Measurements from ENCODE around the gene ORC3.
"Not testable (repeated sequence)": the region's sequence is repeated elsewhere in the genome, so short reads cannot be mapped to it uniquely, and the experiment has no call there.

ORC3 gene

DNA sequence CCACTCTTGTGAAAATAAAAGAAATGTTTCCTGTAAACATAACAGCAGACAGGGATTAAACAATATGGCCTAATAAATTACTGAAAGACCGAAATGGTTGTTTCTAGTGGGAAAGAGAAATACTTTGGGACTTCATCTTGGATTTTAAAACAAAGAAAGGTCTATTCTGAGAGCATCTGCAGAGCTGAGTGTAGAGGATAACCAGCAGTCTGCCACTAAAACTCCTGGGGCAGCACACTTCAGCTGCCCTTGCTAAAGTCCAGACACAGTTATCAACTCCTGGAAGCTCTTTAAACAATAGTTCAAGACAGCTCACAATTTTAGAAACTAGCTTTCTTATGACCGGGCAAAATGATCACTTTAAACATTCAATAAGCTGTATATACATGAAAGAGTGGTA lies 73.5 kb downstream of the ORC3 start:
- DNase-seq = no peak

DNA sequence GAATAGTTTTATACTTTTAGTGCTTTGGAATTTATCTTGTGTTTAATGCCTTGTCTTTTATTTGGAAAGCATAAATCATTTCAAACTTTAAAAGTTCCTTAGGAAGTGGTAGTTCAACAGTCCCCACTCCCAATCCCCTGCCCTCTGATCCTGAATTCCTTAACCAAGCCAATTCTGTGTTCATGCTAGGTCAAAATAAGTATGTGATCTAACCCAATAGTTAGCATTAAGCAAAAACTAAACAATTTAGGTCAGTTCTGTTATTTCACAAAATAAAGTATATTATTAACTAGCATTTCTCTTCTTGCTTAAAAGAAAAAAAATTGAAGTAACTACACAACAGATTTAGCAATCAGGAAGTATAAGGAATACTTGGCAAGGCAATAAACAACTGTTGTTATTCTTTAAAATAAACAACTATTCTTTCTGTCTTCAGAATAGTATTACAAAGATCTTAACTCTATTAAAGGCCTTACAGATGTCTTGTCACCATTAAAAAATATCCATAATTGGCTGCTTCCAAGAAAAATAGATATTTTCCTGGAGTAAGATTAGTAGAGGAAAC lies 75.1 kb downstream of the ORC3 start:
- DNase-seq = no peak

DNA sequence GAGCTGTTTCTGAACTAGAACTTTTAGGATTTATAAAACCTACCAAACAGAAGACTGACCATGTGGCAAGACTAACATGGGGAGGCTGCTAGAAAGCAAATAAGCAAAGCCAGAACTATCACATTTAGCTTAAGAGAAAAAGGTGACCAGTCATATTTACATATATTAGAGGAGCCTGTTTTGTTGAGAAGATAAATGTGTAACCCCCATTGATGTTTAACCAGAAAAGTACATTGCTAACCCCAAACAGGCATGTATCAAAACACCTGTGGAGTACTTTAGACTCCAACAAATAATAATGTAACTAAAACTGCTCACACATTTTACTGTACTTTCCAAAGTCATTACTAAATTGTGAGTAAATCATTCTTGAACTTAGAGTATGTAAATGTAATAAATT lies 77.1 kb downstream of the ORC3 start:
- no peak for DNase-seq

DNA sequence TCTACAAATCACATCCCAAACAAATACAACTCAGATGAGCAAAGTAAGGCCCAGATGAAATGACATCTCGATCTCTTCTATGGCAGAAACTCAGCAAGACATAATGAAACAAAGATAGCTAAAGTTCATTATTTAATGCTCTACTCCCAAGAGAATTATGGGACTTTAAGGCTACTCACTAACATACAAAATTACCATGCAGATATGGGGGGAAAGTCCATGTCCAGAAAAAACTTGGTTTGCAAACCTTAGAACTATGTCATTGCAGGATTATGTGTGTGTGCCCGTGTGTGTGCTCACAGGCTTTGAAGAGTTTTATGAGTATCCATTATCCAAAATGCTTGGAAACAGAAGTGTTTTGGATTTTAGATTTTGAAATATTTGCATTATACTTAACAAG lies 78.1 kb downstream of the ORC3 start:
- DNase-seq = no peak

DNA sequence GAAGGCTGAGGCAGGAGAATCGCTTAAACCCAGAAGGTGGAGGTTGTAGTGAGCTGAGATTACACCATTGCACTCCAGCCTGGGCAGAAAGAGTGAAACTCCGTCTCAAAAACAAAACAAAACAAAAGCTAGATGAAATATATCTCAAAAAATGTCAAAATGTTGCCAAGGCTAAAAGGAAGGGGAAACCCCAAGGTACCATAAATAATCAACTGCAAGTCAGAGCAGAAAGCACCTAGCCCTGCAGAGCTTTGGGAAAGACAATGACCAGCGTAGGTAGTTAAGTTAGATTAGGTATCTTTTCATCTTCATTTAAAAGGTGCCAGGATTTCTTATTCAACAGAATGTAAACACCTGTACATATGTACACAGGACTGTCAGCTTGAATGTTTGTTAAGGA lies 79.1 kb downstream of the ORC3 start:
- DNase-seq = no peak

DNA sequence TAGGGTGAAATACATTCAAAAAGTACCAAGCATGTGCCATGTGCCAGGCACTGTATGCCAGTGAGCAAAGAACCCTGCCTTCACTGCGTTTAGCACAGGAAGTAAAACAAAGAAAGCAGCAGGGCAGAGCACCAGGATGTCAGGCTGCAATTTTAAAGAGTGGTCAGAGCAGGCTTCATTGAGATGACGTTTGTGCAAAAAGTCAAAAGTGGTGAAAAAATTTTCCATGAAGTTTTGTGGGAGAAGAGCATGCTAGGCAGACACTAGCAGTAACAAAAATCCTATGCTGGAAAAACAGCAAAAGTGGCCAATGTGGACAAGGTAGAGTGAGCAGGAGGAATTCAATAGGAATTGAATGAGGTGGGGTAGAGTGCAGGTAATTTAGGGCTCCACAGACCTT lies 80.8 kb downstream of the ORC3 start:
- no peak for DNase-seq

DNA sequence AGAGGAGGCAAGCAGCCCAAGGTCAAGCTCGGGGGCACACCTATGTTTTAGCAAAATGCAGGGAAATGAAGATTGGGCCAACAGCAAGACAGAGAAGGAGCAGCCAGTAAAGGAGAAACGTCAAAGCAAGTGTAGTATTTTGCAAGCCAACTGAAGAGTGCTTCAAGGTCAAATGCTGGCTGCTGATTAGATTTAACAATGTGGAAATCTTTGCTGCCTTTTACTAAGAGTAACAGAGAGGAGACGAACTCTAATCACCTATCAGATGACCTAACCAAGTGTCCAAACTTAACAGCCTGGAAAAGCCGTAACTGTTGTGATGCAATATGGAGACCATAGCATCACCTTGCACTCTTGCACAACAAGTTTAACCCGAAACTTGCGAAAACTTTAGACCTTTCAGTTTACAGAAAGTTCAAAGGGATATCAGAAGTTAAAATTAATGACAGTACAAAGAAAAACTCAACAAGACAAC lies 81.7 kb downstream of the ORC3 start:
- no peak for DNase-seq

DNA sequence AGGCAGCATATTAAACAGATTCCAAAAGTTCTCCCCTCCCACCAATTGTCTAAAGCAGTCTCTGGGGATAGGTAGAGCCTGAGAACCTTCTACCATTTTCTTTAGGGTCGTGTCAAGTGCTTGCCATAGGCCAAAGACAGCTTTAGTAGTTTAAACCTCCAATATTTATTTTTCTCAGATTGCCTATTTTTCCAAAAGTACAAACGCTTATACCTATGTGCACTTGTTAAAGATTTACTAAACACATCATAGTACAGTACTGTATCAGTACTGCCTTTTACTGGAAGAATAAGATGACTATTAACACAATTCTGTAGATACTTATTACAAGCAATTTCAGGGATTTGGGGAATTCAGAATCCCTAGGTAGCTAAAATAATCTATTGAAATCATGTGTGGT lies 82.7 kb downstream of the ORC3 start:
- DNase-seq = no peak

DNA sequence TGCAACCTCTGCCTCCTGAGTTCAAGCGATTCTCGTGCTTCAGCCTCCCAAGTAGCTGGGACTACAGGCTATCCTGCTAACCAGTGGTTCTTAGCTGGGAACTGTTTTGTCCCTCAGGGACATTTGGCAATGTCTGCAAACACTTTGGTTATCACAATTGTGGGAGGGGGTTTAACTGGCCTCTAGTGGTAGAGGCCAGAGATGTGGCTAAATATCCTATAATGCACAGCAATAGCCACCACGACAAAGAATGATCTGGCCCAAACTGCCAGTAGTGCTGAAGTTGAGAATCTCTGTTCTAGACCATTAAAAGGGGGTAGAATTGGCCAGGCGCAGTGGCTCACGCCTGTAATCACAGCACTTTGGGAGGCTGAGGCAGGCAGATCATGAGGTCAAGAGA lies 83.3 kb downstream of the ORC3 start:
- no peak for DNase-seq

DNA sequence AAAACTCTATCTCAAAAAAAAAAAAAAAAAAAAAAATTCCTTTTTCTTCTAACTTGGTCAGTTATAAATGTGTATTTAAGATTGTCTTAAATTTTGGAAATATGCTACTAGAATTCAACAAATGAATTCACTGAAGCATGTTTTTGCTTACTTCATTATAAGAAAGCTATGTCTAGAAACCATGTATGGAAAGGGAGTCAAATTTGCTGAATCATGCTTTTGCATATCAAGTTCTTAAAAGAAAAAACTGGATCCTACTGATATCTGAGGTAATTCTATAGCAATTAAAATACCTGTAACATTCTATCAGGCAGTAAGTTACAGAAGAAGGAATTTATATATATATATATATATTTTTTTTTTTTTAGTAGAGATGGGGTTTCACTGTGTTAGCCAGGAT lies 84.4 kb downstream of the ORC3 start:
- DNase-seq = no peak

DNA sequence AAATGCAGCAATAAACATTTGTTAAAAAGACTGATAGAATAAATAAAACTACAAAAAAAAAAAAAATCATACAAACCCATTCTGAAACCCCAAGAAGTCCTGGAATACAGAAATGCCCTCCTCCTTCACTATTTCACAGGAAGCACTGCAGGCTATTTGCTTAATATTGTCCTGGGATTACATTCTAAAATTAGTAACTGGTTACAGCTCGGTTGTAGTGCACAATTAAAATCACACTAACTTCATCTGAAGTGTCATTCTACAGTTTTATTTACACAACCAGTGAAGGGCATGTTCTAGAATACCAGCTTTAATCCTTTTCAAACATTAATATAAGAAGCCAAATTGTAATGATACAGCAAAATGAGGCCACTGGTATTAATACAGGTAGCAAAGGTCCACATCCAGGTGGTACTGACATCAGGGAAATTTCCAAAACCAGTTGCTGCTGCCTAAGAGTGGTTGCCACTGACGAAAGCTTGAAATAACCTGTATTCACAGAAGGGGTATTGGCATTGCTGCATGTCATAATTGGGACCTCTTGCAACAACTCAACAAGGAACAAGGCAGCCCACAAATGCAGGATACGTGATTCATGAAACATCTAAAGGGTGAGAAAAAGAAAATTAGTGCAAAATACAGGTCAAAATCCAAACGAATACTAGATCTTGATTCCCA lies 85.2 kb downstream of the ORC3 start:
- peak; percentile 58 for DNase-seq

DNA sequence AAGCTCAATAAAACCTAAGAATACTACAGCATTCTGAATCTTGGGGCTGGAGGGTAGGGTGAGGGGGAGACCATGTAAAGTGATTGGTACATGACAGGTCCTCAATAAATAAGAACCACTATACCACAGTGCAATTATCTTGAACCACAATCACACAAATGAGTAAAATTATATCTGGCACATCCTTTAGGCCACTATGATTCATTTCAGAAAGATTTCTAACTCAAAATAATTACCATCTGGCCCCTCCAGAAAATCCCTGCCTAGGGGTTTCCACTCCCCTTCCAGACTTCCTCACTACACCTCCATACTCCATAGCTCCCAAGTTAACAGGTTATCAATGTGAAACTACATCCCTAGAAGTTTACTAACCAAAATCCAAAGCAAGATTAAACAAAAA lies 92.4 kb downstream of the ORC3 start:
- DNase-seq = no peak

DNA sequence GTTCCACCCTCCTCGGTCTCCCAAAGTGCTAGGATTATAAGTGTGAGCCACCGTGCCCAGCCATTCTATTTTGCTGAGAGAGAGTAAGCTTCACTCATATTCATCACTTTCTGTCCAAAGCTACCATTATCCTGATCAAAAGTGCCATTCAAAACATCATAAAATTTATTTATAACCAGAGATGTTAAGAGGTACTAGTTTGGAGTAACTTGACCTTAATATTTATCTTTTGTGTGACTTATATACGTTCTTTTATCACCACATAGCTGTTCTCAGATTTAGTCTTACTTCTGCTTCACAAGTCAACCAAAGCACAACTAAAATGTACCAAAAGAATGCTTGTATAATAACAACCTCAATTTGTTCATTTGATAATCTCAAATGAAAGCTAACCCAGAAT lies 94.0 kb downstream of the ORC3 start:
- DNase-seq = no peak

DNA sequence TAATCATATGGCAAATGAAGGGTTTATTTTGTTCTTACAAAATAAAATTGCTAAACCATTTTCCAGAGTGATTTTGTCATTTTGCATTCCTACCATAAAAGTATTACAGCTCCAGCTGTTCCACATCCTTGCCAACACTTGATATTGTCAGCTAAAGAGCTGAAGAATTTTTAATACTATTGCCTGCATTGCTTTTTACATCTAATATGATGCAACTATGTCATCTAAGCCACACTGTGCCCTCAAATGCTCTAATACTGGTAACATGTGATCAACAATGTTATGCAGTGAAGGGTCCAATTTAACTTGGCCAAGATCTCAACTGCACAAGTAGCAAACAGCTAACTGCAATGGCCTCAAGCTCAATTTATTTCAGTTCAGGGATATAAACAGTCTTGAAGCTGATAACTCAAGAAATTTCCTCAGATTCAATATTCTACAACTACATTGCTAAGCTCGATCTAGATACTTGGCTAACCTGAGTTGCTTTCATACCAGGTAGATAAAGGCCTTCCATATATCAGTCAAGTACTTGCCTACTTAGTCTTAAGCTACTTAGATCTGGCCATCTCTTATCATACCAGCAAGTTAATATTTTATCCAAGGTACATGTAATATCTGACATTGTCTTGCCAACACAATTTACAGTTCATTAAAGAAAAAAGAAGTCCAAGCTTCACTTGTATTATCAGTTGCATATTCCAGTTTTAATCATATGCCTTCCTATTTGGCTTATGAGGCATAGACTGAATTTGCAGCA lies 95.1 kb downstream of the ORC3 start:
- DNase-seq = no peak

DNA sequence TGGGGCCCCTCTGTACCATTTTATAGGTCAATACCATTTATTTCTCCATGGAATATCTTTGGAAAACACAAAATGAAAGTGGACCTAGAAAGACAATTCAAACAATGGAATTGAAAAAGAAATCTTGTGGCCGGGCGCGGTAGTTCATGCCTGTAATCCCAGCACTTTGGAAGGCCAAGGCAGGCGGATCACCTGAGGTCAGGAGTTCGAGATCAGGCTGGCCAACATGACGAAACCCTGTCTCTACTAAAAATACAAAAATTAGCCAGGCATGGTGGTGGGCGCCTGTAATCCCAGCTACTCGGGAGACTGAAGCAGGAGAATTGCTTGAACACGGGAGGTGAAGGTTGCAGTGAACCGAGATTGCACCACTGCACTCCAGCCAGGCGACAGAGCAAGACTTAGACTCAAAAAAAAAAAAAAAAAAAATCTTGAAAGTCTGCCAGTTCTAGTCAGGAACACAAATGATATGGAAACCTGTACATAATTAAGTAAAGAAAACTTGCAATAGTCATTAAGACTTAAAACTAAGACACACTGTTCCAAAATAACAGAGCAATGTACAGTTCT lies 96.8 kb downstream of the ORC3 start:
- DNase-seq = not testable (repeated sequence)

DNA sequence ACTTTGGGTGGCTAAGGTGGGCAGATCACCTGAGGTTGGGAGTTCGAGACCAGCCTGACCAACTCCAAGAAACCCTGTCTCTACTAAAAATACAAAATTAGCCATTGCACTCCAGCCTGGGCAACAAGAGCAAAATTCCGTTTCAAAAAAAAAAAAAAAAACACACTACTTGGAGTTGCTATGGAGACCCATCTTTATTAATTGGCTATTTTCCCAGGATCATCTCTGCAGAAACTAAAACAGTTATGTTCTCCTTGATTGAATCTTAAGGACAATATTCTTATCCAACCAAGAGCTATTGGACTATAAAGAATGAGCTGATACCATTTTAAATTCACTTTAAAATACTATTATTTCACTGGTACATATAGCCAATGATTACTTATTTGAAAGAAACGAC lies 97.4 kb downstream of the ORC3 start:
- DNase-seq = no peak

DNA sequence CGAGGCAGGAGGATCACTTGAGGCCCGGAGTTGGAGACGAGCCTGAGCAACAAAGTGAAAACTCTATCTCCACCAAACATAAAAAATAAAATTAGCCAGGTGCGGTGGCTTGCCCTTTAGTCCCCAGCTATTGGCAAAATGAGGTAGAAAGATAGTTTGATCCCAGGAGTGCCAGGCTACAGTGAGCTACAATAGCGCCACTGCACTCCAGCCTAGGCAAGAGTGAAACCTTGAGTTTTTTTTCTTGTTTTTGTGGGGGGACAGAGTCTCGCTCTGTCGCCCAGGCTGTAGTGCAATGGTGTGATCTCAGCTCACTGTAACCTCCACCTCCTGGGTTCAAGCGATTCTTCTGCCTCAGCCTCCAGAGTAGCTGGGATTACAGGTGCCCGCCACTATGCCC lies 98.0 kb downstream of the ORC3 start:
- not testable (repeated sequence) for DNase-seq

DNA sequence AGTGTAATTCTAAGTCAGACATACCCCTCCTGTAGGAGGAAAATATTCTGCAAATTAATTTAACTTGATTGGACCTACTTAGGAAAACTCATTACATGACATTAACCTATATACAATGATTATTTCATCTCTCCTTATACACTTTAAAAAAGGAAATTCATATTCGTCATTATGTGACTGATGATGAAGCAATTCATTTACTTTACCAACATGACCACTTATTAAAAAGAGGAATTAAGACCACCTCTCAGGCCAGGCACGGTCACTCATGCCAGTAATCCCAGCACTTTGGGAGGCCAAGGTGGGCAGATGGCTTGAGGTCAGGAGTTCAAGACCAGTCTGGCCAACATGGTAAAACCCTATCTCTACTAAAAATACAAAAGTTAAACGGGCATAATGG lies 100.5 kb downstream of the ORC3 start:
- DNase-seq = no peak

DNA sequence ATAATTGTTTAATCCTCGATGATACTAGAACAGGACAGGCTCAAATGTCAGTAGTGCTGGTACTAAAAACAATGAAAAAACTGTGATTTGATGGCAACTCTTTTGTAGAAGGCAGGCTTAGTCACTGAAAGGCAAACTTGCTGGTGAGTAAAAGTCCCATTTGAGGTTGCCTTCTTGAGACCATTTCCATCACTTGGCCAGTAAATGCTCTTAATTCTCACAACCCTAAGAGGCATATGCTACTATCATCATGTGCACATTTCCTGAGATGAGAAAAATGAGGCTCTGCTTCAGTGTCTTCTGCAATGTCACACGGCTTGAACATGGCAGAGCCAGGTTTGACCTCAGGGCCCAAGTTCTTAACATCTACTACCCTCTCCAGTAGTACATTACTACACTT lies 102.2 kb downstream of the ORC3 start:
- no peak for DNase-seq

DNA sequence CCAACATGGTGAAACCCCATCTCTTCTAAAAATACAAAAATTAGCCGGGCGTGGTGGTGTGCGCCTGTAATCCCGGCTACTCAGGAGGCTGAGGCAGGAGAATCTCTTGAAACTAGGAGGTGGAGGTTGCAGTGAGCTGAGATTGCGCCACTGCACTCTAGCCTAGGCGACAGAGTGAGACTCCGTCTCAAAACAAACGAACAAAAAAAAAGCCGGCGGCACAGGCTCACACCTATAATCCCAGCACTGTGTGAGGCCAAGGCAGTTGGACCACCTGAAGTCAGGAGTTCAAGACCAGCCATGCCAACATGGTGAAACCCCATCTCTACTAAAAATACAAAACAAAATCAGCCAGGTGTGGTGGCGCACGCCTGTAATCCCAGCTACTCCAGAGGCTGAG lies 106.9 kb downstream of the ORC3 start:
- not testable (repeated sequence) for DNase-seq

DNA sequence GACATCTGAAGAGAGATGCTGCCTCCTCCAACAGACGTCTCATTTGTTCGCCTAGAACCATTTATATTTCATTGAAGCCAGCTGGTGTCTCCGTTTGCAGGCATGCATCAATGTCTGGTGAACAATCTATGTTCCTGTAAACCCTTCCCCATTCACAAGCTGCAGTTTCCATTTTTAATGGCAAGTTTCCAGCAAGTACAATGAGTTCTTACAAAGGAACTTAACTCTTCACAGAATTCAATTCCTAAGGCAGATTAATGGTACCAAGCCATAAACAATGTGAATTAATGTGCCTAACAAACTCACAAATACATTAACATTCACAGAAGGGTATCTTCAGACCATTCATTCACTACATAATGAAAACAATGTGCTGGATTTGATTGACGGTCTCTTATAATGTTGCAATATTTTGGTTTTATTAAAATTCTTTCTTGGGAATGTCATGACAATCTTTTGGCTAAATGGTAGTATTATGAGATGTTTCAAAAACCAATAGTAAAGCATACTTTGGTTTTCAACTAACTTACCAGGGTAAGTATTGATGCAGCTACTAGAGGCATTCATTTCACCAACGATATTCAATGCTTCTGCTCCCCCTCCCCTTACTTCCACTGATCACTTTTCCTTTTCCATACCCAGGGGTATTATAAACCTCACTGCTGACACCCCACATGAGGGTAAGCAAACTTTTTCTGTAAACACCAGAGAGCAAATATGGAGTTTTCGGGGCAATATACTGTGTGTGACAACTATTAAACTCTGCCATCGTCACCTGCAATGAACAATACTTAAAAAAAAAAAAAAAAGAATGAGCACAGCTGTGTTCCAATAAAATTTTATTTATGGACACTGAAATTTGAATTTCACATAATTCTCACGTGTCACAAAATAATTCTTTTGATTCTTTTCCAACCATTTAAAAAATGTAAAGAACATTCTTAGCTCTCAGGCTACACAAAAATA lies 107.9 kb downstream of the ORC3 start:
- DNase-seq = no peak

DNA sequence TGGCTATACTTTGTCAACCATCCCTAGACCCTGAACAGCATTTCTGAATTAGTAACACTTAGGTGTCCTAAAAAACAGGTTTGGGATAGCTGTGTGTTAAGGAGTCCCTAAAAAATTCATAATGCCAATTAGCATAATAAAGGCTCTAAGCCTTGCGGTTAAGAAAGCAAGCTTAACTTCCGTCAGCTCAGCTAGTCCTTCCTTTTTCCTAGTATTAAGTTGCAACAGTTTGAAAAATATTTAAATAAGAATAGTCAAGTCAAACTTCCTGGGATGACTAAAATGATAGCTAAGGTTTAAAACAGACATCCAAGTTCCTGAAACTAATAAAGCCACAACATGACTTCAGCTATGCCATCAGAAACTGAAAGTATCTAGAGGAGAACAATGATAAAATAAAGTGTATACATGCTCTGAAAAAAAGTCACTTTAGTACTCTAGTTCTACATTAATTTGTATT lies 108.6 kb downstream of the ORC3 start:
- DNase-seq = no peak

DNA sequence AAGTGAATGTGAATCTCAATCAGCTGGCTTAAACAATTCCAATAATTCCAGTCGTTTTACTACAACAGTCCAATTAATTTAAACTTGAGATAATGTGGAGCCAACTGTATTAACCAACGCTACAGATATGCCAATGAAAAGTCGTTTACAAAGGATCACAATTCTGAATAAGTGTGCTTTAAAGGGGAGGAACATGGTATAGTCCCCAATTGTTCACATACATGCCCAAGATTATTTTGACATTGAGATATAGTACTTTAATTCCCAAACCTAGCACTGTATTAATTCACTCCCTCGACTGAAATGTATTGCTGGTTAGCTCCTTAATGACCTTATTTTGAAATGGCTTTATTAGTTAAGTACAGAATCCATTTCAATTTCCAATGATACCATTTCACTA lies 109.6 kb downstream of the ORC3 start:
- DNase-seq = no peak

Data from NCI-H2029 treated with DMSO at 0.1 percent for 48 hours (cell line).